Measurements from ENCODE around the gene LHX3. TPM values are rescaled to one million over a fixed set of nuclear protein-coding genes. Genes with fewer than 3 reads are reported as not detected.

LHX3 gene
- total and polyA plus RNA-seq, 2 of the 8 experiments (the other 6 are each of a cell fraction or from before 2014, with no cell fraction given): 0.02 TPM; not detected in 1

DNA sequence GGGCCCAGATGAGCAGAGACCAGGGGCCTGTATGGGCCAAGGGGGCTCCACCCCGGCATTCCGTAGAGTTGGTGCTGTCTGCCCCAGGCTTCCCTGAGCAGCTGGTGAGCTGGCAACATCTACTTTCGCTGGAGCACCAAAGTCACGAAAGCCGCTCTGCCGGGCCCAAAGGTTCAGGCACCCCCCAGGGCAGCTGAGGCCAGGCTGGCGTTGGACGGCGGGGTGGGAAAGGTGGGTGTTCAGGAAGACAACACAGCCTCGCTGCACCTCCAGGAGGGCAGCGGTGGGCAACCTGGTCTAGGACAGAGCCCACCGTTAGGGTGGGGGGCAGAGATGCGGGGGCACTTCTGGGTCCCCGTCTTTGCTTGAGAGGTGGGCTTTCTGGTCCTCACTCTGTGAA is 56.2 kb downstream of the LHX3 start:
- no peak overlapping the region for H3K27ac ChIP-seq (ENCODE audit: low read depth, low read length)
- POLR2A ChIA-PET (ENCODE audit: partially characterized antibody): interaction anchor here (1.0 to 1.2 kb wide), 2 partner anchors 10 to 30 kb away, joined by 3 to 4 read pairs; no protein-coding TSS in a partner anchor
- no peak overlapping the region for H3K23ac ChIP-seq (ENCODE audit: insufficient read length)

More for the DNA sequence above, 56.2 kb downstream of the LHX3 start:
- Histone ChIP-seq H3K18ac (ENCODE audit: extremely low read depth, low read length) (peak overlapping the region; percentile 87), H4K8ac (ENCODE audit: extremely low read depth, insufficient read depth, low read length) (no peak overlapping the region), H3K4me2 (ENCODE audit: insufficient read depth in 1 of 2, low read depth in 2 of 2, low read length in 2 of 2) (peak overlapping the region in 1 of 2 experiments; percentile 34; a peak in 1 of 4 replicates), H4K91ac (replicated peaks; ENCODE audit: insufficient read length, low read length) (peak overlapping the region; percentile 66), H3K36me3 (ENCODE audit: control insufficient read depth in 2 of 4, insufficient read depth in 4 of 4, low read length in 3 of 4) (no peaks in the 10 kb centered on the region), H3K14ac (ENCODE audit: insufficient read length) (no peak overlapping the region), H4K20me1 (replicated peaks in 1 of 2; ENCODE audit: control insufficient read depth in 1 of 2, insufficient read depth in 2 of 2, low read length in 2 of 2) (no peaks in the 10 kb centered on the region), H2BK15ac (ENCODE audit: low read length) (0 out of 2 replicates have a peak overlapping the region, but pooled peaks have one; percentile 61), H3K4me3 (ENCODE audit: extremely low read depth in 1 of 4, insufficient read depth in 2 of 4, low read depth in 3 of 4, low read length in 4 of 4) (no peak overlapping the region), H3K79me2 (ENCODE audit: control insufficient read depth in 1 of 2, insufficient read depth in 2 of 2, low read length in 2 of 2) (no peaks in the 10 kb centered on the region), H2BK12ac (ENCODE audit: low read depth, low read length) (peak overlapping the region; percentile 68; the same call in 1 of the 2 replicates), H4K5ac (ENCODE audit: insufficient read length, low read depth, low read length) (no peak overlapping the region), H3K4me1 (replicated peaks in 1 of 4; ENCODE audit: control insufficient read depth in 3 of 4, insufficient read depth in 4 of 4, low read length in 3 of 4) (peaks cover 0 to 29% (median 24%) of the 10 kb centered on the region in 4 experiments; a peak in 6 of 7 replicates), H2BK20ac (ENCODE audit: low read length) (no peak overlapping the region), H3K9ac (replicated peaks in 1 of 4; ENCODE audit: extremely low read depth in 1 of 4, low read depth in 3 of 4, low read length in 3 of 4) (no peak overlapping the region), H3K56ac (replicated peaks; ENCODE audit: insufficient read length, low read depth, low read length) (no peak overlapping the region), H2BK5ac (ENCODE audit: low read depth, low read length) (no peak overlapping the region), H3K79me1 (ENCODE audit: low read depth, low read length) (no peaks in the 10 kb centered on the region), H3K9me3 (ENCODE audit: insufficient read depth in 2 of 2, low read depth in 1 of 2, low read length in 1 of 2) (no peaks in the 10 kb centered on the region), H2AFZ (ENCODE audit: low read length) (no peak overlapping the region), H2AK5ac (ENCODE audit: low read depth, low read length) (no peak overlapping the region), H2BK120ac (replicated peaks; ENCODE audit: low read depth, low read length) (no peak overlapping the region), H3K4ac (replicated peaks; ENCODE audit: insufficient read length, low read depth, low read length) (no peak overlapping the region), H3K27me3 (replicated peaks in 1 of 4; ENCODE audit: control insufficient read depth in 3 of 4, extremely low read depth in 1 of 4, insufficient read depth in 3 of 4, low read length in 3 of 4) (peaks cover 0 to 4% (median 3%) of the 10 kb centered on the region in 4 experiments; a peak in 4 of 7 replicates), H3K23me2 (ENCODE audit: low read depth, low read length) (peaks cover 7% of the 10 kb centered on the region)
- CTCF ChIA-PET (ENCODE audit: partially characterized antibody): interaction anchor here (0.6 to 3.3 kb wide), 11 partner anchors 10 to 919 kb away, joined by 3 to 15 read pairs (median 3); no protein-coding TSS in a partner anchor
- DNase-seq (ENCODE audit: low read depth in 1 of 2, low spot score in 2 of 2): no peak
- WGBS, 2 experiments (ENCODE audit: extremely low coverage in 1 of 2, insufficient coverage in 1 of 2, insufficient read length in 1 of 2, insufficient replicate concordance in 2 of 2, low coverage in 1 of 2, low lambda C conversion rate in 2 of 2, missing lambda C conversion rate in 1 of 2): 84% methylated on average over 14 of the region's 14 CpGs; no CpG with 5 or more reads in 1 of the 2 experiments
- no peak for TF ChIP-seq CEBPB (IDR thresholded peaks at IDR 0.05; ENCODE audit: low read depth, low read length)
- FAIRE-seq: no peak

Data from H1 (cell line).